HepG2 (cell line): ENCODE data around the gene RNASE12. TPM values are rescaled to one million over a fixed set of nuclear protein-coding genes. Genes with fewer than 3 reads are reported as not detected.

Experiments used
- KAT2B ChIP-seq: fragments of 150-350 bp; IDR thresholded peaks from 2 replicates; pipeline ENCODE4 v1.6.1; 2014; ENCODE audit warnings: low read depth, low read length, borderline replicate concordance
- PRMT3 ChIP-seq: sonication (generic); formaldehyde crosslinking; IDR thresholded peaks from 2 replicates; pipeline ENCODE4 v1.8.1; 2022; ENCODE audit warnings: low read depth, mild to moderate bottlenecking, moderate library complexity, missing genetic modification reagents, borderline replicate concordance
- REXO4 ChIP-seq: sonication (generic); formaldehyde crosslinking; IDR thresholded peaks from 2 replicates; pipeline ENCODE4 v1.8.0; 2022; ENCODE audit warnings: missing genetic modification reagents, mild to moderate bottlenecking, borderline replicate concordance
- SOX13 ChIP-seq, 3 experiments: fragments of 450-650 bp in 1 of 3; sonication (generic) in 1 of 3; formaldehyde crosslinking in 1 of 3; IDR thresholded peaks in 2 of 3; conservative IDR thresholded peaks in 1 of 3; 2 replicates each; pipeline versions ENCODE4 v1.5.0 to v1.6.1; 2016 to 2020; ENCODE audit warnings: antibody characterized with exemption in 1 of 3, mild to moderate bottlenecking in 1 of 3, missing compliant biosample characterization in 1 of 3, missing genetic modification reagents in 1 of 3, moderate library complexity in 1 of 3
- ZFP1 ChIP-seq: IDR thresholded peaks from 2 replicates; pipeline ENCODE4 v1.6.1; 2016
- ZNF17 ChIP-seq: sonication (generic); formaldehyde crosslinking; IDR thresholded peaks from 2 replicates; pipeline ENCODE4 v1.5.0; 2020; ENCODE audit warnings: mild to moderate bottlenecking, missing genetic modification reagents
- ZNF318 ChIP-seq: sonication (generic); formaldehyde crosslinking; IDR thresholded peaks from 2 replicates; pipeline ENCODE4 v1.4.0; 2020; ENCODE audit warnings: mild to moderate bottlenecking, missing genetic modification reagents
- ZNF33B ChIP-seq: sonication (generic); formaldehyde crosslinking; IDR thresholded peaks from 2 replicates; pipeline ENCODE4 v1.5.1; 2020; ENCODE audit warnings: mild to moderate bottlenecking, missing genetic modification reagents
- ZNF350 ChIP-seq: sonication (generic); formaldehyde crosslinking; IDR thresholded peaks from 2 replicates; pipeline ENCODE4 v1.4.0; 2020; ENCODE audit warnings: mild to moderate bottlenecking, low read depth, missing genetic modification reagents, borderline replicate concordance
- ZNF761 ChIP-seq: sonication (generic); formaldehyde crosslinking; conservative IDR thresholded peaks from 2 replicates; pipeline ENCODE4 v1.4.0; 2020; ENCODE audit warnings: mild to moderate bottlenecking, missing genetic modification reagents
- polyA plus RNA-seq, 8 experiments: library from polyadenylated mRNA; depleted of rRNA in 3 of 8; stranded (reverse) in 7 of 8; unstranded in 1 of 8; fragments of >200 nt; fragmentation: Illumina TruSeq in 4 of 8; extraction: Trizol in 4 of 8; gene quantifications; 2 replicates each; pipeline versions ENCODE4 v1.2.1 to v1.2.3, GENCODE V29; 2011 to 2016; ENCODE audit warnings: low read depth in 4 of 8, missing spikeins in 1 of 8, mixed read lengths in 1 of 8; ENCODE audit not compliant: insufficient read depth in 1 of 8
- total RNA-seq, 5 experiments: library from RNA; depleted of rRNA; stranded (reverse); fragments of >200 nt; fragmentation: Illumina TruSeq; extraction: Trizol; gene quantifications; 2 replicates each; pipeline ENCODE4 v1.2.3, GENCODE V29; 2016; ENCODE audit warnings: low read depth in 1 of 5
- TF ChIP-seq, protein P1 (sequence below): sonication (generic); formaldehyde crosslinking; IDR thresholded peaks from 2 replicates; pipeline ENCODE4 v1.4.0; 2020; ENCODE audit warnings: low read depth, missing genetic modification reagents
- TF ChIP-seq, protein P2 (sequence below): sonication (generic); formaldehyde crosslinking; IDR thresholded peaks from 2 replicates; pipeline ENCODE4 v1.4.0; 2020; ENCODE audit warnings: missing genetic modification reagents

Gene RNASE12
- total and polyA plus RNA-seq, 2 of the 13 experiments (the other 11 are each of a cell fraction or from before 2014, with no cell fraction given), result not detected

DNA sequence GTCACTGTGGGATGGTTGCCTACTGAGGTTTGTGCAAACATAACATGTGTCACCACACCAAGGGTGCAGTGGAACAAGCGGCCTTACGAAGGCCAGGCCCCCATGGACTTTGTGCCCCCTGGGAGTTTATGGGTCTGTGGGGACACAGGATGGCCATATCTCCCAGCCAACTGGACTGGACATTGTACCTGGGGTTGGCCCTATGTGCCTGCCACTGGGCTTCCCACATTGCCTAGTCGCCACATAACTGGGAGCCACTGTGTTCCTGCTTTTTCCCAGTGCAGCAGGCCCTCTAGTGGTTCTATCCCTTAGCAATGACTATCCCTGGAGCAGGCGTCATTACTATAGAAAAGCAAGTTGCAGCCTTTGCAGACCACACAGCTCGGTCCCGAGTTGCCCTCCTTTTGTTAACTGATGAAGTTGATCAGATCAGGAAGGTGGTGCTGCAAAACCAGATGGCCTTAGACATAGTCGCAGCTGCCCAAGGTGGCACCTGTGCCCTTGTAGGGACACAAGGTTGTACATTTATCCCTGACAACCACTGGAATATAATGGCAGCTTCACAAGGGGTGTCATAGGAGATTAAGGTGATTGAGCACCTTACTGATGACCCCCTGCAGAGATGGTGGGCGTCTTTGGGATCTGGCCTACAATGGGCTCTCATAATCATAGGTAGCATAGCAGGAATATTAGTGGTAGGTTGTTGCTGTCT, 15.2 kb upstream of the RNASE12 start (continued):
- TF ChIP-seq SOX13 (IDR thresholded peaks at IDR 0.05) (no peak), SOX13 (CRISPR knock-in tag; conservative IDR thresholded peaks at IDR 0.05 in 1 of 2, IDR thresholded peaks at IDR 0.05 in 1 of 2) (peak in 1 of 2 experiments; percentile 27; a peak in 1 of 4 replicates), REXO4 (CRISPR knock-in tag) (no peak), KAT2B (no peak), ZNF350 (peak; percentile 71; the same call in 1 of the 2 replicates), ZFP1 (CRISPR knock-in tag) (no peak), PRMT3 (CRISPR knock-in tag) (no peak), ZNF17 (CRISPR knock-in tag) (no peak), ZNF33B (CRISPR knock-in tag) (0 out of 2 replicates have a peak, but pooled peaks have one; percentile 22), ZNF318 (CRISPR knock-in tag) (no peak), ZNF761 (CRISPR knock-in tag) (no peak)
- TF ChIP-seq, protein P1, sequence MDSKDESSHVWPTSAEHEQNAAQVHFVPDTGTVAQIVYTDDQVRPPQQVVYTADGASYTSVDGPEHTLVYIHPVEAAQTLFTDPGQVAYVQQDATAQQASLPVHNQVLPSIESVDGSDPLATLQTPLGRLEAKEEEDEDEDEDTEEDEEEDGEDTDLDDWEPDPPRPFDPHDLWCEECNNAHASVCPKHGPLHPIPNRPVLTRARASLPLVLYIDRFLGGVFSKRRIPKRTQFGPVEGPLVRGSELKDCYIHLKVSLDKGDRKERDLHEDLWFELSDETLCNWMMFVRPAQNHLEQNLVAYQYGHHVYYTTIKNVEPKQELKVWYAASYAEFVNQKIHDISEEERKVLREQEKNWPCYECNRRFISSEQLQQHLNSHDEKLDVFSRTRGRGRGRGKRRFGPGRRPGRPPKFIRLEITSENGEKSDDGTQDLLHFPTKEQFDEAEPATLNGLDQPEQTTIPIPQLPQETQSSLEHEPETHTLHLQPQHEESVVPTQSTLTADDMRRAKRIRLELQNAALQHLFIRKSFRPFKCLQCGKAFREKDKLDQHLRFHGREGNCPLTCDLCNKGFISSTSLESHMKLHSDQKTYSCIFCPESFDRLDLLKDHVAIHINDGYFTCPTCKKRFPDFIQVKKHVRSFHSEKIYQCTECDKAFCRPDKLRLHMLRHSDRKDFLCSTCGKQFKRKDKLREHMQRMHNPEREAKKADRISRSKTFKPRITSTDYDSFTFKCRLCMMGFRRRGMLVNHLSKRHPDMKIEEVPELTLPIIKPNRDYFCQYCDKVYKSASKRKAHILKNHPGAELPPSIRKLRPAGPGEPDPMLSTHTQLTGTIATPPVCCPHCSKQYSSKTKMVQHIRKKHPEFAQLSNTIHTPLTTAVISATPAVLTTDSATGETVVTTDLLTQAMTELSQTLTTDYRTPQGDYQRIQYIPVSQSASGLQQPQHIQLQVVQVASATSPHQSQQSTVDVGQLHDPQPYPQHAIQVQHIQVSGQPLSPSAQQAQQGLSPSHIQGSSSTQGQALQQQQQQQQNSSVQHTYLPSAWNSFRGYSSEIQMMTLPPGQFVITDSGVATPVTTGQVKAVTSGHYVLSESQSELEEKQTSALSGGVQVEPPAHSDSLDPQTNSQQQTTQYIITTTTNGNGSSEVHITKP, result 0 out of 2 replicates have a peak, but pooled peaks have one; percentile 39
- TF ChIP-seq, protein P2, sequence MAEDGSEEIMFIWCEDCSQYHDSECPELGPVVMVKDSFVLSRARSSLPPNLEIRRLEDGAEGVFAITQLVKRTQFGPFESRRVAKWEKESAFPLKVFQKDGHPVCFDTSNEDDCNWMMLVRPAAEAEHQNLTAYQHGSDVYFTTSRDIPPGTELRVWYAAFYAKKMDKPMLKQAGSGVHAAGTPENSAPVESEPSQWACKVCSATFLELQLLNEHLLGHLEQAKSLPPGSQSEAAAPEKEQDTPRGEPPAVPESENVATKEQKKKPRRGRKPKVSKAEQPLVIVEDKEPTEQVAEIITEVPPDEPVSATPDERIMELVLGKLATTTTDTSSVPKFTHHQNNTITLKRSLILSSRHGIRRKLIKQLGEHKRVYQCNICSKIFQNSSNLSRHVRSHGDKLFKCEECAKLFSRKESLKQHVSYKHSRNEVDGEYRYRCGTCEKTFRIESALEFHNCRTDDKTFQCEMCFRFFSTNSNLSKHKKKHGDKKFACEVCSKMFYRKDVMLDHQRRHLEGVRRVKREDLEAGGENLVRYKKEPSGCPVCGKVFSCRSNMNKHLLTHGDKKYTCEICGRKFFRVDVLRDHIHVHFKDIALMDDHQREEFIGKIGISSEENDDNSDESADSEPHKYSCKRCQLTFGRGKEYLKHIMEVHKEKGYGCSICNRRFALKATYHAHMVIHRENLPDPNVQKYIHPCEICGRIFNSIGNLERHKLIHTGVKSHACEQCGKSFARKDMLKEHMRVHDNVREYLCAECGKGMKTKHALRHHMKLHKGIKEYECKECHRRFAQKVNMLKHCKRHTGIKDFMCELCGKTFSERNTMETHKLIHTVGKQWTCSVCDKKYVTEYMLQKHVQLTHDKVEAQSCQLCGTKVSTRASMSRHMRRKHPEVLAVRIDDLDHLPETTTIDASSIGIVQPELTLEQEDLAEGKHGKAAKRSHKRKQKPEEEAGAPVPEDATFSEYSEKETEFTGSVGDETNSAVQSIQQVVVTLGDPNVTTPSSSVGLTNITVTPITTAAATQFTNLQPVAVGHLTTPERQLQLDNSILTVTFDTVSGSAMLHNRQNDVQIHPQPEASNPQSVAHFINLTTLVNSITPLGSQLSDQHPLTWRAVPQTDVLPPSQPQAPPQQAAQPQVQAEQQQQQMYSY (CRISPR knock-in tag), result peak; percentile 22; the same call in 1 of the 2 replicates
